Peyer's patch (tissue), 4 donors: ENCODE data around the gene SLC25A22.

Experiments
- CTCF ChIP-seq, 6 experiments: fragments of 450-650 bp in 4 of 6; fragments of 200-600 bp in 2 of 6; sonication (generic) in 1 of 6; IDR thresholded peaks; one replicate each; pipeline ENCODE4 v1.5.1; 2017 to 2019; ENCODE audit warnings: antibody characterized with exemption in 6 of 6, mild to moderate bottlenecking in 3 of 6, moderate library complexity in 1 of 6
- POLR2A ChIP-seq, 2 donors: fragments of 450-650 bp; IDR thresholded peaks; one replicate each; pipeline ENCODE4 v1.5.1; 2017; ENCODE audit warnings: antibody characterized with exemption in 2 of 2, mild to moderate bottlenecking in 2 of 2, moderate library complexity in 2 of 2

- TF ChIP-seq CTCF (IDR thresholded peaks at IDR 0.05), result no peak
- no peak for TF ChIP-seq POLR2A (IDR thresholded peaks at IDR 0.05)
Observed at GRCh38 chr11:786235-787083, 11.6 kb downstream of the SLC25A22 start.
